ENCODE data around the gene ACOT6.
"Not testable (repeated sequence)": the region's sequence is repeated elsewhere in the genome, so short reads cannot be mapped to it uniquely, and the experiment has no call there.

ACOT6 gene, protein sequence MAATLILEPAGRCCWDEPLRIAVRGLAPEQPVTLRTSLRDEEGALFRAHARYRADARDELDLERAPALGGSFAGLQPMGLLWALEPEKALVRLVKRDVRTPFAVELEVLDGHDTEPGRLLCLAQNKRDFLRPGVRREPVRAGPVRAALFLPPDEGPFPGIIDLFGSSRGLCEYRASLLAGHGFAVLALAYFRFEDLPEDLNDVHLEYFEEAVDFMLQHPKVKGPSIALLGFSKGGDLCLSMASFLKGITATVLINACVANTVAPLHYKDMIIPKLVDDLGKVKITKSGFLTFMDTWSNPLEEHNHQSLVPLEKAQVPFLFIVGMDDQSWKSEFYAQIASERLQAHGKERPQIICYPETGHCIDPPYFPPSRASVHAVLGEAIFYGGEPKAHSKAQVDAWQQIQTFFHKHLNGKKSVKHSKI

DNA sequence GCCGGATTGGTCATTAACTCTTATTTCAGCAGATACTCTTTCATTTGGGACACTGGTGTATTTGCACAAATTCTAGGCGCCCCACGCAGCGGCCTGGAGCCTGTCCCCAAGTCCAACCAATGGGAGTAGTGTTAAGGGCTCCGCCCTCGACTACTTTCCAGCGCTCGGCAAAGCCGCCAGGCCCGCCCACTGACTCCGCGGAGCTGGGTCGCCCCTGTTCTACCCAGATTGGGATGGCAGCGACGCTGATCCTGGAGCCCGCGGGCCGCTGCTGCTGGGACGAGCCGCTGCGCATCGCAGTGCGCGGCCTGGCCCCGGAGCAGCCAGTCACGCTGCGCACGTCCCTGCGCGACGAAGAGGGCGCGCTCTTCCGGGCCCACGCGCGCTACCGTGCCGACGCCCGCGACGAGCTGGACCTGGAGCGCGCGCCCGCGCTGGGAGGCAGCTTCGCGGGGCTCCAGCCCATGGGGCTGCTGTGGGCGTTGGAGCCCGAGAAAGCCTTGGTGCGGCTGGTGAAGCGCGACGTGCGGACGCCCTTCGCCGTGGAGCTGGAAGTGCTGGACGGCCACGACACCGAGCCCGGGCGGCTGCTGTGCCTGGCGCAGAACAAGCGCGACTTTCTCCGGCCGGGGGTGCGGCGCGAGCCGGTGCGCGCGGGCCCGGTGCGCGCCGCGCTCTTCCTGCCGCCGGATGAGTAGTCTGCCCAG is at the start of gene ACOT6:
Gene ACOT6, plus strand, starts transcription at position 179 of the 707 bp plus-strand sequence. Its CDS starts 55 bp downstream, at position 234.
- DNase-seq, result peak; percentile 52 to 75

DNA sequence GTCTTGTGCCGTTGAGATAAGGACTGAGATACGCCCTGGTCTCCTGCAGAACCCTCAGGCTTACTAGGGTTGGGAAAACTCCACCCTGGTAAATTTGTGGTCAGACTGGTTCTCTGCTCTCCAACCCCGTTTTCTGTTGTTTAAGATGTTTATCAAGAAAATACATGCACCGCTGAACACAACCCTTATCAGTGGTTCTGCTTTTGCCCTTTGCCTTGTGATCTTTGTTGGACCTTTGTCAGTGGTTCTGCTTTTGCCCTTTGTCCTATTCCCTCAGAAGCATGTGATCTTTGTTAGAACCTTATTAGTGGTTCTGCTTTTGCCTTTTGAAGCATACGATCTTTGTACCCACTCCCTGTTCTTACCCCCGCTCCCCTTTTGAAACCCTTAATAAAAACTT is 49.6 kb upstream of the ACOT6 start:
- not testable (repeated sequence) for DNase-seq

DNA sequence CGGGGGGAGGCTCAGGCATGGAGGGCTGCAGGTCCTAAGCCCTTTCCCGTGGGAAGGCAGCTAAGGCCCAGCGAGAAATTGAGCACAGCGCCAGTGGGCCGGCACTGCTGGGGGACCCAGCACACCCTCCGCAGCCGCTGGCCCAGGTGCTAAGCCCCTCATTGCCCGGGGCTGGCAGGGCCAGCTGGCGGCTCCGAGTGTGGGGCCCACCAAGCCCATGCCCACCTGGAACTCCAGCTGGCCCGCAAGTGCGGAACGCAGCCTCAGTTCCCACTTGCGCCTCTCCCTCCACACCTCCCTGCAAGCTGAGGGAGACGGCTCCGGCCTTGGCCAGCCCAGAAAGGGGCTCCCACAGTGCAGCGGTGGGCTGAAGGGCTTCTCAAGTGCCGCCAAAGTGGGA is 45.9 kb upstream of the ACOT6 start:
- not testable (repeated sequence) for DNase-seq

DNA sequence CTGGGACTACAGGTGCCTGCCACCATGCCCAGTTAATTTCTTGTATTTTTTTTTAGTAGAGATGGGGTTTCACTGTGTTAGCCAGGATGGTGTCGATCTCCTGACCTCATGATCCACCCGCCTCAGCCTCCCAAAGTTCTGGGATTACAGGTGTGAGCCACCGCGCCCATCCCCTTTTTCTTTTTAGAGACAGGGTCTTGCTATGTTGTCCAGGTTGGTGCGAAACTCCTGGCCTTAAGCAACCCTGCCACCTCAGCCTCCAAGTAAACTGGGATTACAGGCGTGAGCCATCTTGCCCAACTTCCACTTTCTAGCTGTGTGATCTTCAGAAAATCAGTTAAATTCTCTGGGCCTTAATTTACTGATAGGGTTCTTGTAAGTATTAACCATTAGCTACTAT is 45.4 kb upstream of the ACOT6 start:
- not testable (repeated sequence) for DNase-seq

DNA sequence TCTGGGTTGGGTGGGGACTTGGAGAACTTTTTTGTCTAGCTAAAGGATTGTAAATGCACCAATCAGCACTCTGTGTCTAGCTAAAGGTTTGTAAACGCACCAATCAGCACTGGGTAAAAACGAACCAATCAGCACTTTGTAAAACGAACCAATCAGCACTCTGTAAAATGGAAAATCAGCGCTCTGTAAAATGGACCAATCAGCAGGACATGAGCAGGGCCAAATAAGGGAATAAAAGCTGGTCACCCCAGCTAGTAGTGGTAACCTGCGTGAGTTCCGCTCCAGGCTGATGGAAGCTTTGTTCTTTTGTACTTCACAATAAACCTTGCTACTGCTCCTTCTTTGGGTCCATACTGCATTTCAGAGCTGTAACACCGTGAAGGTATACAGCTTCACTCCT is 45.0 kb upstream of the ACOT6 start:
- no peak for DNase-seq

DNA sequence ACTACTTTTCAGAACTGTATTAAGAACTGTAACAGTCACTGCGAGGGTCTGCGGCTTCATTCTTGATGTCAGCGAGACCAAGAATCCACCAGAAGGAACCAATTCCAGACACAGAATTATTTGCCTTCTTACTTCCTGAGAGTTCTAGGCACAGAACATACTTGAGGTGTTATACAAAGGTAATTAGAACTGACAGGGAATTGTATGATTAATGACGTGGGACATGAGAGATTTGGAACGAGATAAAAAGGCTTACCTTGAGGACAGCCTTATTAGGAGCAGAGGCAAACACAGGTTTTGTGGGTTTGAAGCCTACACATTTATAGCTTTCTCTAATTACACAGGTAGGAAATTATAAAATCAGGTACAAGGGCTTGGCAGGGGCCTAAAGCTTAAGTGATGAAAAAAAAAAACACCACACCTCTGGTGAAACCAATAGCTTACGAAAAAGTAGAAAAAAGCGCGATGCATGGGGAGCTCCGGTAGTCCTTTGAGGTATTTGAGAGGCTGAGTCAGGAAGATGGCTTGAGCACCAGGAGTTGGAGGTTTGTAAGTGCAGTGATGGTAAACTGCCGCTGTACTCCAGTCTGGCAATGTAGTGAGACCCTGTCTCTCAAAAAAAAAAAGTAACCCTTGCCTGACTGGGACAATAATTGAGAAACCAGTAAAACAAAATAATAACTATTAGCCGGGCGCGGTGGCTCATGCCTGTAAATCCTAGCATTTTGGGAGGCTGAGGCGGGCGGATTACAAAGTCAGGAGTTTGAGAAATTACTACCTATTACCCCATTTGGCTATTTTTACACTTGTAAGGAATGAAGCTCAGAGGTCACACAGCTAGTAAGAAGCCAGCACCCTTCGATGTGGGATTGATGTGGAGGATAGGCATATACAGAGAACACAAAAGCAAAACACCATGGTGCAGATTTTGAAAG is 44.1 kb upstream of the ACOT6 start:
- DNase-seq, result peak in 1 of 2 experiments; percentile 44

DNA sequence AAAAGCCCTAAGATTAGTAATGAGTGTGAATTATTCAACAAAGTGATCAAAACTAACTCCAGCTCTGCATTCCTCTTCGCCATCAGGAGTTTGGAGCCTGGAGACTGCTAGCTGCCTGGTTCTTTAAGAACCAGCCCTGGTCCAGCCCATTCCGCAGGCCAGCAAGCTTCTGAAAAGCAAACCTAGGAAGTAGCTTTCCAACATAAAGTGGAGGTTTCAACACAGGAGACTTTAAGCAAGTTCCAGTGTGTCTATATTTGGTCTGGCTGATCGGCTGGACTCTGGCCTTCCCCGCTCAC is 43.5 kb upstream of the ACOT6 start:
- DNase-seq, result not testable (repeated sequence)

DNA sequence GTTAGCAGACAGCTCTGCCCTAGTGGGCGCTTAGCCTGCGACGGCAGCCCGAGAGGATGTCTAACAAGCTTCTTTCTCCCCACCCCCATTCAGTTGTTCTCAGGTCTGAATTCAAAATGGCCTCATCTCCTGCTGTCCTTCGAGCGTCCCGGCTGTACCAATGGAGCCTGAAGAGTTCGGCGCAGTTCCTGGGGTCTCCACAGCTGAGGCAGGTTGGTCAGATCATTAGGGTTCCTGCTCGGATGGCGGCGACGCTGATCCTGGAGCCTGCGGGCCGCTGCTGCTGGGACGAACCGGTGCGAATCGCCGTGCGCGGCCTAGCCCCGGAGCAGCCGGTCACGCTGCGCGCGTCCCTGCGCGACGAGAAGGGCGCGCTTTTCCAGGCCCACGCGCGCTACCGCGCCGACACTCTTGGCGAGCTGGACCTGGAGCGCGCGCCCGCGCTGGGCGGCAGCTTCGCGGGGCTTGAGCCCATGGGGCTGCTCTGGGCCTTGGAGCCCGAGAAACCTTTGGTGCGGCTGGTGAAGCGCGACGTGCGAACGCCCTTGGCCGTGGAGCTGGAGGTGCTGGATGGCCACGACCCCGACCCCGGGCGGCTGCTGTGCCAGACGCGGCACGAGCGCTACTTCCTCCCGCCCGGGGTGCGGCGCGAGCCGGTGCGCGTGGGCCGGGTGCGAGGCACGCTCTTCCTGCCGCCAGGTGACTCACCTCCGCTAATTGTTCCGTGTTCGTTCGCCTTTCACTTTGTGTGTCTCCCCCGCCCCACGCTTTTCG is 42.9 kb upstream of the ACOT6 start, which contains the start of gene ACOT2:
Gene ACOT2, plus strand, starts transcription at position 29 of the 774 bp plus-strand sequence. Its CDS starts 28 bp downstream, at position 57.
- DNase-seq, result peak; percentile 80 to 92

DNA sequence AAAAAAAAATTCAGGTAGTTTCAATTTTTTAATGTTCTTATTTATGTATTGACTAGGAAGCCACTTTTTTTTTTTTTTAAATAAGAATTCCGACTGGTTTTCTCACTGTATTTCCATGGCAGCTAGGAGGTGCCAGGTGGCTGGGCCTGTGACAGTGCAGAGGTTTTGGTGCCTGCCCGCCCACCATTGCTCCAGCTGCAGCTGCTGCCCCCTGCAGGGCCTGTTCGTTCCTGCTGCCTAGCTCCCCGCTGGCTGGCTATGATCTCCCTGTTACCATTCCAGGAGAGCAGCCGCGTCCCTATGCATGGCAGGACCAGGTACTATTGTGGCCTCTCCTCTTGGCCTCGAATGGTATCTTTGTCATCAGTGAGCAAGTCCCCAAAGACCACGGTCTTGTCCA is 41.4 kb upstream of the ACOT6 start:
- peak in 1 of 2 experiments; percentile 53 for DNase-seq

DNA sequence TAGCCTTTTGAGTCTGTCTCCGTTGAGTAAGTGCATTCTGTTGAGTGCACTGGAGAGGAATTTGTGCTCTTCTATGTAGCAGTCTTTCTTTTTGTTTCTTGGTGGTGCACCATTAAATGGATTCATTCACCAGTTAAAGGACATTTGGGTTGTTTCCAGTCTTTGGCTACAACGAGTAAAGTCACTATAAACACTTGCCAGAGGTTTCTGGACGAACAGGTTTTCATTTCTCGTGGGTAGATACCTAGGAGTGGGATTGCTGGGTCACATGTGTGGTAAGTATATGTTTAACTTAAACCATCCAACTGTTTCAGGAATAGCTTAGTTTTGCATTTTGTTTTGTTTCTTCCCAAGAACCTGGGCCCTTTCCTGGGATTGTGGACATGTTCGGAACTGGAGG is 39.3 kb upstream of the ACOT6 start:
- not testable (repeated sequence) for DNase-seq

DNA sequence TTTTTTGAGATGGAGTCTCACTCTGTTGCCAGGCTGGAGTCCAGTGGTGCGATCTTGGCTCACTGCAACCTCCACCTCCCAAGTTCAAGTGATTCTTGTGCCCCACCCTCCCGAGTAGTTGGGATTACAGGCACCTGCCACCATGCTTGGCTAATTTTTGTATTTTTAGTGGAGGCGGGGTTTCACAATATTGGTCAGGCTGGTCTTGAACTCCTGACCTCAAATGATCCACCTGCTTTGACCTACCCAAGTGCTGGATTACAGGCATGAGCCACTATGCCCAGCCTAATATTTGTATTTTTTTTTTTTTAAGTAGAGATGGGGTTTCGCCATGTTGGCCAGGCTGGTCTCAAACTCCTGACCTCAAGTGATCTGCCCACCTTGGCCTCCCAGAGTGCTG is 38.6 kb upstream of the ACOT6 start:
- not testable (repeated sequence) for DNase-seq

DNA sequence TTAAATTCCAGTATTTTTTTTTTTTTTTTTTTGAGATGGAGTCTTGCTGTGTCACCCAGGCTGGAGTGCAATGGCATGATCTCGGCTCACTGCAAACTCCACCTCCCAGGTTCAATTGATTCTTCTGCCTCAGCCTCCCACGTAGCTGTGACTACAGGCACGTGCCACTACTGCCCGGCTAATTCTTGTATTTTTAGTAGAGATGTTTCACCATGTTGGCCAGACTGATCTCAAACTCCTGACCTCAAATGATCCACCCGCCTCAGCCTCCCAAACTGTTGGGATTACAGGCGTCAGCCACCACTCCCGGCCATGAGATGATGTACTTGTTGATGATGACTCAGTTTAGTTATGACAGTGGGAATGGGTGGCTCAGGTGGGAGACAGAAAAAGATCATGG is 38.1 kb upstream of the ACOT6 start:
- DNase-seq, result not testable (repeated sequence)

DNA sequence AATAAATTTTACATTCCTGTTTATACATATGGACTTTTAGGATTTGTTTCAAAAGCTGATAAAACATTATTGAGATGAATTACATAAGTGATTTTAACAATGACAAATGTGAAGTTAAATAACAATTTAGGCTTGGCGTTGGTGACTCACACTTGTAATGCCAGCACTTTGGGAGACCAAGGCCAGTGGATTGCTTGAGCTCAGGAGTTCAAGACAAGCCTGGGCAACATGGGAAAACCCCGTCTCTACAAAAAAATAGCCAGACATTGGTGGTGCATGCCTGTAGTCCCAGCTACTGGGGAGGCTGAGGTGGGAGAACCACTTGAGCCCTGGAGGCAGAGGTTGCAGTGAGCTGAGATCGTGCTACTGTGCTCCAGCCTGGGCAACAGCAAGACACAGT is 35.9 kb upstream of the ACOT6 start:
- DNase-seq, result no peak

DNA sequence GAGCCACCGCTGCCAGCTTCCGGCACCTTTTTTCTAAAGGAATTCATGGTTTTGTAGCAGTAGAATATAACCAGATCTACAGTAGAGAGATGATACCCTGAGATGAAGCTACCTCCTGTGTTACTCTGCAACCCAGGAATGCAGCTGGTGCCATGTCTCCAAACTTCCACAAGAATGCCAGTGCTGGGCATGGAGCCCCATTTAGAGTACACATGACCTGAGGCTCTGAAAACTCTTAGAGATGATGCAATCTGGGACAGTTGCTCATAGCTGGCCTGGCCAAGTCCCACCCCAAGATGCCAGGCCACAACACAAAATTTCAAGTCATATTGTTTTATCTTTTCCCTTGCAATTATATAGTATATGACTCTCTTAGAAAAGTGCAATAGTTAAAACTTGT is 35.1 kb upstream of the ACOT6 start:
- not testable (repeated sequence) for DNase-seq

DNA sequence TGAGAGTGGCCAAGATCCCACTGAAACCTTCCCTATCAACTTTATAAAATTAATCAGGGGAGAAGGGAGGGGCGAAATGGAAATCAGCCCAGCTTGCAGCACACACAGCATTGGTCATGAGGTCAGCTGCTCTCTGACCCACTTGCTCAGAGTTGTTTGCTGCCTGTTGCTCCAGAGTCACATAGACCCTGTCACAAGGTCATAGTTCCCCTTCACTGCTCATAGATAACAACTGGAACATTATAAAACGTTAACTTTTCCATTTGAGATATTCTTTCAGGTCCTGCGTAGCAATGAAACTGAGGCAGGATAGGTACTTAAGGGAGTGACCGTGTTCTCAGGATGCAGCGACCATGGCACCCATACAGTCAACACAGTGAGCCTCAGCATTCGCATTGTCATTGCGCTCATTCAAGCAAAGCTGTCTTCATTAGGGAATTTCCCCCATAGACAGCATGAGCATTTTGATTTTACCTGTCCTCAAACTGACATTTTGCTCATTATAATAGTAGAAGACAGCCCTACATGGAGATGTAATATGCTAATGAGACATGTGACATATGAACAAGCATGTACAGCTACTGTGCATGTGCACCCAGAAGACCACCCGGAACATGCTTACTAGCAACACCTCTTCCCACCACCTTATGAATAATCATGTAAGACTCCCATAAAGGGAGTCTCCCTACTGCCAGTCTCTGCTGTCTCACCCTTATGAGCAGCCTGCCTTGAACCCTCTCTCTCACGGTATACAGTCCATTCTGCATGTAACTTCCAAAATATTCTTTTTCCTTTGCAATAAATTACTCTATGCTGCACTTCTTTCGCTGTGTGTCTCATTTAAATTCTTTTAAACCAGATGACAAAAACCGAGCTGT is 30.0 kb upstream of the ACOT6 start:
- DNase-seq, result not testable (repeated sequence)

DNA sequence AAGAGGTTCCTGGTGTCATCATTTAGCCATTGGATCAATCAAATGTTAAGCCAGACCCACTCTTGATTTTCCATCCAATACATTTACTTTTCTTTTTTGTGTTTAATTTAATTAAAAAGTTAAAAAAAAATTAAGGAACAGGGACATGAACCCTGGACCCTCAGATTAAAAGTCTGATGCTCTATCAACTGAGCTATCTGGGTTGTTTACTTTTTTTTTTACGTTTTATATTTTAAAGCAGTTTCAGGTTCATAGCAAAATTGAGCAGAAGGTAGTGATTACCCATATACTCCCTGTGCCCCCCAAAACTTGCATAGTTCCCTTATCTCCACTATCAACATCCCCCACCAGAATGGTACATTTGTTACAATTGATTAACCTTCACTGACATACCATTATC is 23.6 kb upstream of the ACOT6 start:
- no peak for DNase-seq

DNA sequence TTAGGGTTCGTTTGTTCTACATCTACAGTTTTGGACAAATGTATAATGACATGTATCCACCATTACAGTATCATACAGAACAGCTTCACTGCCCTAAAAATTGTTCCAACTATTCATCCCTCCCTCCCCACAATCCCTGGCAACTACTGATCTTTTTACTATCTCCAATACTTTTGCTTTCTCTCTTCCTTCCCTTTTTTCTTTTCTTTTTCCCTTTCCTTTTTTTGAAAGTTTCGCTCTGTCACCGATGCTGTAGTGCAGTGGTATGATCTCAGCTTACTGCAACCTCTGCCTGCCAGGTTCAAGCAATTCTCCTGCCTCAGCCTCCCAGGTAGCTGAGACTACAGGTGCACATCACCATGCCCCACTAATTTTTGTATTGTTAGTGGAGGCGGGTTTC is 23.2 kb upstream of the ACOT6 start:
- DNase-seq, result no peak

DNA sequence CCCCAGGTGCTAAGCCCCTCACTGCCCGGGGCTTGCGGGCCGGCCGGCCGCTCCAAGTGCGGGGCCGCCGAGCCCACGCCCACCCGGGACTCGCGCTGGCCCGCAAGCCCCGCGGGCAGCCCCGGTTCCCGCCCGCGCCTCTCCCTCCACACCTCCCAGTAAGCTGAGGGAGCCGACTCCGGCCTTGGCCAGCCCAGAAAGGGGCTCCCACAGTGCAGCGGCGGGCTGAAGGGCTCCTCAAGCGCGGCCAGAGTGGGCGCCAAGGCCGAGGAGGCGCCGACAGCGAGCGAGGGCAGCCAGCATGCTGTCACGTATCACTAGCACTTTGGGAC is 21.7 kb upstream of the ACOT6 start:
- DNase-seq, result not testable (repeated sequence)

DNA sequence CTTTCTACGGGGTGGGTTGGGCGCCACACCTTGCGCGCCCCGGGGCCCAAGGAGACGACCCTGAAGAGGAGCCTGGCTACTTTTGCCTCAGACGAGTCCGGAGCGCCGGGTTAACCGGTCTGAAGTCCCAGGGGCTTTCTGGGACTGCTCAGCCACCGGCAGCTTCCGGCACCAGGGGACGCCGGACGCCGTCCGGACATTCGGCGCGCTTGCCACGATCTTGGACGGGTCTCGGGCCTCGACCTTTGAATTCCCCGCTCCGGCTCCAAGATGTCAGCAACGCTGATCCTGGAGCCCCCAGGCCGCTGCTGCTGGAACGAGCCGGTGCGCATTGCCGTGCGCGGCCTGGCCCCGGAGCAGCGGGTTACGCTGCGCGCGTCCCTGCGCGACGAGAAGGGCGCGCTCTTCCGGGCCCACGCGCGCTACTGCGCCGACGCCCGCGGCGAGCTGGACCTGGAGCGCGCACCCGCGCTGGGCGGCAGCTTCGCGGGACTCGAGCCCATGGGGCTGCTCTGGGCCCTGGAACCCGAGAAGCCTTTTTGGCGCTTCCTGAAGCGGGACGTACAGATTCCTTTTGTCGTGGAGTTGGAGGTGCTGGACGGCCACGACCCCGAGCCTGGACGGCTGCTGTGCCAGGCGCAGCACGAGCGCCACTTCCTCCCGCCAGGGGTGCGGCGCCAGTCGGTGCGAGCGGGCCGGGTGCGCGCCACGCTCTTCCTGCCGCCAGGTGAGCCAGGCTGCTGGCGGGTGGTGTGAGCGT is 20.4 kb upstream of the ACOT6 start, which contains the start of gene ACOT4:
Gene ACOT4, plus strand, starts transcription at position 184 of the 760 bp plus-strand sequence. Its CDS starts 87 bp downstream, at position 271.
- no peak for DNase-seq

DNA sequence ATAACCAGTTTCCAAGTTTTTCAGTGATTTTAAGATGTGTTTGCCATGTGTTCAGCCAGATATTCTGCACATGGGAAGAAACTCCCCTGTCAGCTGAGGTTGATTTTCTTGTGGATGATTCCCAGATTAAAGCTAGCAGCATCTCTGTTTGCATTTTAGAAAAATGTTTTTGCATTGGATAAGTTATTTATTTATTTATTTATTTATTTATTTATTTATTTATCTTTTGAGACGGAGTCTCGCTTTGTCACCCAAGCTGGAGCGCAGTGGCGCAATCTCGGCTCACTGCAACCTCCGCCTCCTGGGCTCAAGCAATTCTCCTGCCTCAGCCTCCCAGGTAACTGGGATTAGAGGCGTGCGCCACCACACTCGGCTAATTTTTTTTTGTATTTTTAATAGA is 17.8 kb upstream of the ACOT6 start:
- DNase-seq, result no peak

Data from SW 1271 (cell line).